NOMO-1 treated with dmso at 0.1 percent for 144 hours (cell line): ENCODE data around the gene RABGEF1.
"Not testable (repeated sequence)": the region's sequence is repeated elsewhere in the genome, so short reads cannot be mapped to it uniquely, and the experiment has no call there.

ENCODE experiments used
- DNase-seq: peaks from one replicate; lab custom pipeline; 2025; ENCODE audit not compliant: unreplicated experiment; lab: John Stamatoyannopoulos, UW

The RABGEF1 gene

DNA sequence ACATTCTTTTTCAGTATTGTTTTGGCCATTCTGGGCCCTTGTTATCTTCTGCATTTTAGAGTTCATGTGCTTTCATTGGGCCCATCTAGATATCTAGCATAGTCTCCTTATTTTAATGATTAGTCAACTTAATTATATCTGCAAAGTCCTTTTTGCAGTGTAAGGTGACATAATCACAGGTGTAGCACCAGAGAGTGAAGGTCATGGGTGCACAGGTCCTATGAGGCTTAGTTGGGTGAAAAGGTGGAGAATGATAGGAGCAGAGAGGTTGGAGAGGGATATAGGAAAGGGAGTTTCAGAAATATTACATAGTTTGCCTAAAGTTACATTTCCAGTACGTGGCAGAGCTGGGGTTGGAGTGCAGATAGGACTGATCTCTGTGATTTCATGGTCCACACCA is 24.4 kb downstream of the RABGEF1 start:
- DNase-seq = not testable (repeated sequence)

DNA sequence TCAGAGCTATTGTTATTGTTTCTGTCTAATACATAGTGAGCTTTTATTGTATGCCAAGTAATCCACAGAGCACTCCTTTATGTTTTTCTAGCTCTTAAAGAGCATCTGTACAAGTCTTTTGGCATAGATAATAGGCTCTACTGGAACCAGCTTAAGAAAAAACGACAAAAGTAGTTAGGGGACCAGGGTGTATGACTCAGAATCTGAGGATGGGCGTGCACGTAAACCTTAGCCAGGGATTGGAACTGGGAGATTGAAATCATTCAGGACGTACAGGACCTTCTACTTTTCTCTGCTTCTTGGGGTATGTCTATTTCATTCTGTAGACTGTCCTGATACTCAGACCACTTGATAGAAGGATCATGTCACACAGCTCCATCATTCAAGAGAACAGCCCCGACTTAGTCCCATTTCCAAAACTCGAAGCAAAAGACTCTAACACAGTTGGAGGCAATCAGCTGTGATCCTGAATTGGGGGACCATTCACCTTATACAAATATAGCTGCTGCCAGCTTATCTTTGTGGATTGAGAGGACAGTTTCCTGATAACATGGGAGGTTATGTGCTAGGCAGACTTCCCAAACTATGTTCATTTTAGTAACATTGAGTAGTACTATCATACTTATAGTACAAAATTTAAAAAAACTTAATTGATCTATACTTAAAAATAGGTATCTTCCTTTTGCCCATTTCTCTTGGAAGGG is 24.9 kb downstream of the RABGEF1 start:
- DNase-seq = not testable (repeated sequence)

GRCh38 chr7:66766041-66766440 is 25.5 kb downstream of the RABGEF1 start:
- no peak for DNase-seq

DNA sequence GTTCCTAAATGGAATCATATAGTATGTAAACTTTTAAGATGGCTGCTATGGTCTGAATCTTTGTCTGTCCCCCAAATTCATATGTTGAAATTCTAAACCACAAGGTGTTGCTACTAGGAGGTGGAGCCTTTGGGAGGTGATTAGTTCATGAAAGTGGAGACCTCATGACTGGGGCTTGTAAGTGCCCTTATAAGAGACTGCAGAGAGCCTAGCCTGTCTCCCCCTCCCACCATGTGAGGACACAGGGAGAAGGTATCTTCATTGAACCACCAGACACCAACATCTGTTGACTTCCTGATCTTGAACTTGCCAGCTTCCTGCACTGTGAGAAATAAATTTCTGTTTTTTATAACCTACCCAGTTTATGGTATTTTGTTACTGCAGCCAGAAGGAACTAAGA is 27.0 kb downstream of the RABGEF1 start:
- not testable (repeated sequence) for DNase-seq

GRCh38 chr7:66768865-66769832 is 28.6 kb downstream of the RABGEF1 start:
- no peak for DNase-seq

DNA sequence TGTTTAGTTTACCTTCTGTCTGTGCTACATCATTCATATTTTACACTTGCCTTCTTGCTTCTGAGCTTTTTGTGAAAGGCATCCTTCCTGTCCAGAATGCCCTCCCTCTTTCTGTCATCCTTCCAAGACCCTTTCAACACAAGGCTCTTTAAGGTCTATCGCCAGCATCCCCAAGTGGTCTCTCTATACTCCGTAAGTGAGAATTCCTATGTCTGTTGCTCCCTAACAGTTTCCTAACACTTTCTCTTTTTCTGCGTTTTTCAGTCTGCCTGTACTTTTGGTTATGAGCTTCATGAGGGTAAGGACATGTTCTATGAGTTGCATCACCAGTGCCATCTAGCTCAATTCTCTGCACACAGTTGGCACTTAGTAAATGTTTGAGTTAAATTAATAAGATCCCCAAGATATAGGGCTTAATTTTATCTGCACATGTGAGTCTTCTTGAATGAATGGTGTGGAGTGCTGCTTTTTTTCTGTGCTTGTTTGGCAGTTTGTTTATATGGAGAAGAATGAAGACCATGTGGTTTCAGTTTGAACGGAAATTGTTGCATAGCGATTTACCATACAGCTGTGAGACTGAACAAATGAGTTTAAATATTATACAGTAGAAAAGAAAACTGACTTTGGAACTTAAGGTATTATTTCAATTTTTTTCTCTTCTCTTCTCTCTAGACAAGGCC is 29.4 kb downstream of the RABGEF1 start:
- DNase-seq = no peak

DNA sequence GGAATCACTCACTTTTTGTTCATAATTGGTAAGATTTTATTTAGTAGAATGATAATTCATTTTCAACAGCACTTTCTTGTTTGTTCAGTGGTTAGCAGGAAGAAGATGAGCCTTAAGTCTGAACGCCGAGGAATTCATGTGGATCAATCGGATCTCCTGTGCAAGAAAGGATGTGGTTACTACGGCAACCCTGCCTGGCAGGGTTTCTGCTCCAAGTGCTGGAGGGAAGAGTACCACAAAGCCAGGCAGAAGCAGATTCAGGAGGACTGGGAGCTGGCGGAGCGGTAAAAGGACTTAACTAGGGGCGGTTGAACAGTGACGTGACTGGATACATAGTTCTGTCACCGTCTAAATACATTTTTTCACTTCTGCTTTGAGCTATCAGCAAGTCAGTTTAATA is 31.3 kb downstream of the RABGEF1 start:
- no peak for DNase-seq

- not testable (repeated sequence) for DNase-seq
These were observed 33.2 kb downstream of the RABGEF1 start for GRCh38 chr7:66773744-66774143.

DNA sequence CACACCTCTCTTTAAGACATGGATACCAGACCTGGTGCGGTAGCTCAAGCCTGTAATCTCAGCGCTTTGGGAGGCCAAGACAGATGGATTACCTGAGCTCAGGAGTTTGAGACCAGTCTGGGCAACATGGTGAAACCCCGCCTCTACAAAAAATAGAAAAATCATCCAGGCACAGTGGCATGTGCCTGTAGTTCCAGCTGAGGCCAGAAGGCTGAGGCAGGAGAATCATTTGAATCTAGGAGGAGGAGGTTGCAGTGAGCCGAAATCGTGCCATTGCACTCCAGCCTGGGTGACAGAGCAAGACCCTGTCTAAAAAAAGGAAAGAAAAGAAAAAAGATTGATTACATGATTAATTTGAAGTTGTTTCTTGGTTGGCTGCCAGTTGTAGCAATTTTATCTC is 35.9 kb downstream of the RABGEF1 start:
- DNase-seq = not testable (repeated sequence)

DNA sequence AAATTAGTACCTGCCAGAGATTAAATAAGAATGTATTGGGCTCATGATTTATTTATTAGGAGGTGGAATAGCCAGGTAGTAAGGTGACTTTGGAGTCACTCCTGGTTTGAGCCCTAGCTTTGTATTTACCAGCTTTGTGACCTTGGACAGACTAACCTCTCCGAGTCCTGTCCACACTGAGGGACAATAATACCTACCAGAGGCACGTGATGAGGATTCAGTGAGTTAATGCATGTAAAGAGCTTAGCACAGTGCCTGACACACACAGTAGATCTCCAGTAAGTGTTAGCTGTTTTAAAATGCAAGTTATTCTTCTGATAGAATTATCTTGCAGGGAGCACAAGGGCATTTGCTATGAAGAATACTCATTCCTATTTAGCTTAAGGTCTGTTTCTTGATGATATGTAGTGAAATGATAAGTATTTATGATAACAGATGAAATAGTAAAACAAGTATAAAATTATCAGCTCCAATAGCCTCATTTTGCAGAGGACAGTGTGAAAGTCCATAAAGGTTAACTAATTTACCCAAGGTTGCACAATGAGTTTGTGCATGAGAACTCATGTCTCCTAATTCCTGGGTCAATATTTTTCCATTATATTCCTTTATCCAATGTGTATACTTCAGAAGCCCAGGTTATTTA is 36.4 kb downstream of the RABGEF1 start:
- no peak for DNase-seq

DNA sequence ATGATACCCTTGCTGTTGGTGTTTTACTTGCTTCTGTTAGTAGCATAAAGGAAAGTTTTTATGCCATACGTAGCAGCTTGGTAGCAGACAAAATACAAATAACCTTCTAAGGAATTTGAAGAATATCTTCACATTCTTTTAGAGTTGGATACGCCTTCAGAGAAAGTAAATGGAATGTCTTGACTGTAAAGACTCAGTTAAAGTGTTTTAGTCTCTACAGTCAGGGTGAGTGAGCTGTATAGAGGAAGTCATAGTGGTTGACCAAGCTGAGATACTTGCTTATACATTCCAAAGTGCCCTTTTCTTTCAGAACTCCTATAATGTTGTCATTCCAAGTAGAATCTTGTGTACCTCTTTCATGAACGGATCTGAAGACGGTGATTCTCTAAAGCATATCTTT is 37.7 kb downstream of the RABGEF1 start:
- no peak for DNase-seq

DNA sequence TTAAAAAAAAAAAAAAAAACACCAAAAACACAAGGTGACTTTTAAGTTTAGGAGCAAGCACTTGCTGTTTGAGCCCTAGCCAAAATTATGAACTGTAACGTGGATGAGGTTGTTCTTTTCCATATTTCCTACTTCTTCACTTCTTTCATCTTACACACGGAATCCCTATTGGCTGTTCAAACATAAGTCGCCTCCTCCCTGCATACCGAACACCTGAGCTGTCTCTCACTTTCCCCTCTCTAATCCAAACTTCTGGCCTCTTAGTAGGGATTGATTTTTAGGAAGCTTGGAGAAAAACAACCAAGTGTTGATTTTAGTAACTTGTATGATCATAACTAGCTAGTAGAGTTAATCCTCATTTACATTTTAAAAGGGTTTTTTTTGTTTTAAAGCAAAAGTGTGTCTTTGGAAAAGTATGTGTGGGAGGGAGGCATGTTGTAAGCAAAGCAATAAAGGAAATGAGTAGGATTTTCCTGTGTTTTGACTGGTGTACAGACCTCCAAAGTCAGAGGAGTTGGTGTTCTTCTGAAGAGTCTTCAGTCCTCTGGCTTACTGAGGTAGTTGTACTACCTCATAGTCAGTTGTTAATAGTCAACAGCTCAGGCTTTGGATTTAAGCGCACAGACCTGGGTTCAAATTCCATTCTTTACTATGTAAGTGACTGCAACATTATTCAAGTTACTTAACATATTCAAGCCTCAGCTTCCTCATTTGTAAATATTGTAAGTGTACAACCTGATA is 39.3 kb downstream of the RABGEF1 start:
- no peak for DNase-seq

DNA sequence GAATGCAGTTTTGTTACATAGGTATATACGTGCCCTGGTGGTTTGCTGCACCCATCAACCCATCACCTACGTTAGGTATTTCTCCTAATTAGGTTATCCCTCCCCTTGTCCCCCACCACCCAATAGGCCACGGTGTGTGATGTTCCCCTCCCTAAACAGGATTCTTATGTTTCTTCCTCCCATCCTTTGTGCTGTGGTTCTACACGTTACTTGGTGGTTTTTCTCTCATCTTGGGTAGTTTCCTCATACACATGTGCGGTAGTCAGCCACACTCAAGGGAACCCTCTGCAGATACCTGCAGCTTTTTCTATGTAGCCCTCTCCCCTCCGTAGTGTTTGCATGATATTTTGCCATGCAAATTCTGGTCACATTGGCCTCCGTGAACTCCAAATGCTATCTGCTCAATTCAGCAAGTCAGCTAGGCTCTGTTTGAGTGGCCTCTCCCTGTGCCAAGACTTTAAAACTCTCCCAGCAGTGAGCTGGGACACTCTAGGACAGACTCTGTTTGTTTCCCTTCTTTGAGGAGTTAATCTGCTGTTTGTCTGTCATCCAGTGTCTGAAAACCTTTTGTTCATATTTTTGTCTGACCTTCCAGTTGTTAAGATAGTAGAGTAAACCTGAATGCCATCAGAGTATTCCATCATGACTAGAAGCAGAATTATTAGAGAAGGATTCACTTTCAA is 41.0 kb downstream of the RABGEF1 start:
- DNase-seq = no peak

GRCh38 chr7:66782875-66783274 is 42.3 kb downstream of the RABGEF1 start:
- DNase-seq = not testable (repeated sequence)

DNA sequence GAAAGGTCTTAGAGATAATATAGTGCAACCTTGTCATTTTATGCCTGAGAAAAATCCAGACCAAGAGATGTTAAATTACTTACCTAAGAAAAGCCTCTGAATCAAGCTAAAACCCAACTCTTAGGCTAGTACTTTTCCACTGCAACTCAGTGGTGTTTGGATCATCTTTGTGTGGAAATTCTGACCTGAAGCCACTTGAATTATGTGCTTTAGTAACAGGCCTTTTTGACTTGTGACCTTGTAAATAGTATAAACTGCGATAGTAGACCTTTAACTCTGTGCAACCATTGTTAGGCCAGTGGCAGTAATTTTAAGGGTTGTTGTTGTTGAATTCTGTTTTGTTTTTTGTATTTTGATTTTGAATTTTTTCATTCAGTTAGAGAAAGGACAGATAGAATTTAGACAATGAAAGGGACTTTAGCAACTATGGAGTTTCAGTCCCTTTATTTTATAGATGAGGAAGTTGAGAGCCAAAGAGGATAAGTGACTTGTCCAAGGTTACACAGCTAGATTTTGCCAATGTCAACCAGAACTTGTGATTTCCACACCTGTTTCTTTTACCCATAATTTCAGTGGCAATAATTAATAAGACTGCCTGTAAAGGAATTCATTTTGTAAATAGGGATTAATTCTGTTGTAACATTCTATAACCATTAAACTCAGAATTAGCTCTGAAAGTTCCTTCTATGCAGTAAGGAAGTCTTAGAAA is 43.5 kb downstream of the RABGEF1 start:
- DNase-seq = not testable (repeated sequence)

DNA sequence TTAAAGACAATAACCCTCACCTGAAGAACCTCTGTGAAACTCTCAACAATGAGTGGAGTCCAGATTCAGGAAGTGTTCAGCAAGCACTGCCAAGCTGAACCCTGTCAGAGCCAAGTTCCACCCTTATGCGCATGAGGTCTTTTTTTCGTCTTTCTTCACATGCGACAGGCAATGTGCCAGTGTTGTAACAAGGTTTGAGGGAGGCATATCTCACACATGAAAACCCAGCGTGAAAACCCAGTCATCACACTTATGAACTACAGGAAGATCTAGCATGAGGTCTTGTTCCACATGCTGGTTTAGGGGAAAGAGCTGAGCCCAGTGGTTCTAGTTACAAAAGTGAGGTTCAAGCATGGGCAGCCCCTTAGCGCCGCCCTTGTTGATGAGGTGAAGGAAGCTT is 49.7 kb downstream of the RABGEF1 start:
- no peak for DNase-seq

- DNase-seq = no peak
These were observed 50.2 kb downstream of the RABGEF1 start for GRCh38 chr7:66790725-66791124.

DNA sequence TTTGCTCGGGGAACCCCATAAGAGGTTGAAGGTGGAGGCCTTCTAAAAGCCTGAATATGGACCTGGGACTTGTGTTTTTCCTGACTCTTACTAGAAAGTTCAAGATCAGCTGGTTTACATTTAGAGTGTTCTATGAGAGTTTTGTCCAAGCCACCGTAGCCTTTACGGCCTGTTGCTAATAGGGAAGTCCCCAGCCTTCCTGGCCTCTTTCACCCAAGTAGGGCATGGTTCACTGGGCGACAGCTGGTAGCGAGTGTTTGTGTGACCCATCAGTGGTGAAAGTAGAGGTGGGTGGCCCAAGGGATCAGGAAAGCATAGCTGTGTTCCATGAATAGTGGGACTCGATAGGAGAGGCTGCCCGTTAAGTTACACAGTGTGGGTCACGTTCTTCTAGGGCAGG is 60.1 kb downstream of the RABGEF1 start:
- no peak for DNase-seq

- no peak for DNase-seq
These were observed 63.5 kb downstream of the RABGEF1 start for GRCh38 chr7:66804001-66804400.
